Mesenchymal stem cell (in vitro differentiated cells and primary cell): Measurements from ENCODE around the gene PIK3CD.
A peak's percentile ranks its signal among the peaks of the same experiment; 100 is the strongest.
"Not testable (repeated sequence)": the region's sequence is repeated elsewhere in the genome, so short reads cannot be mapped to it uniquely, and the experiment has no call there.

Experiments
- DNase-seq: peaks from one replicate; pipeline ENCODE4 v3.0.0-alpha.2; 2013
- H2AFZ ChIP-seq: one replicate; pipeline ENCODE4 v1.6.1; 2013; ENCODE audit warnings: low read depth, mild to moderate bottlenecking, control low read depth, inconsistent platforms, low read length, moderate library complexity
- H2AK5ac ChIP-seq: 2 replicates; pipeline ENCODE4 v1.6.1; 2013; ENCODE audit warnings: low read length, moderate library complexity, mild to moderate bottlenecking, inconsistent platforms; ENCODE audit not compliant: severe bottlenecking
- H2BK120ac ChIP-seq: one replicate; pipeline ENCODE4 v1.6.1; 2013; ENCODE audit warnings: low read depth, mild to moderate bottlenecking, inconsistent platforms, low read length, moderate library complexity
- H2BK12ac ChIP-seq, 2 experiments: one replicate each; pipeline ENCODE4 v1.6.1; 2013; ENCODE audit warnings: inconsistent platforms in 2 of 2, low read length in 2 of 2, mild to moderate bottlenecking in 2 of 2, moderate library complexity in 2 of 2, control low read depth in 1 of 2
- H2BK15ac ChIP-seq: one replicate; pipeline ENCODE4 v1.6.1; 2013; ENCODE audit warnings: mild to moderate bottlenecking, low read depth, inconsistent platforms; ENCODE audit not compliant: poor library complexity, severe bottlenecking
- H2BK5ac ChIP-seq: 2 replicates; pipeline ENCODE4 v1.6.1; 2013; ENCODE audit warnings: low read depth, mild to moderate bottlenecking, low read length, control low read depth, inconsistent platforms; ENCODE audit not compliant: poor library complexity, severe bottlenecking
- H3K14ac ChIP-seq, 2 experiments: one replicate each; pipeline ENCODE4 v1.6.1; 2013; ENCODE audit warnings: inconsistent platforms in 2 of 2, low read length in 2 of 2, control low read depth in 1 of 2, mild to moderate bottlenecking in 1 of 2, moderate library complexity in 1 of 2
- H3K18ac ChIP-seq, 2 experiments: one replicate each; pipeline ENCODE4 v1.6.1; 2013; ENCODE audit warnings: inconsistent platforms in 2 of 2, low read length in 2 of 2, control low read depth in 1 of 2, low read depth in 1 of 2, mild to moderate bottlenecking in 1 of 2
- H3K23ac ChIP-seq, 2 experiments: one replicate each; pipeline ENCODE4 v1.6.1; 2013; ENCODE audit warnings: inconsistent platforms in 2 of 2, low read length in 2 of 2, mild to moderate bottlenecking in 2 of 2, moderate library complexity in 2 of 2, control low read depth in 1 of 2
- H3K27ac ChIP-seq: 2 replicates; pipeline ENCODE4 v1.5.1; 2013; ENCODE audit warnings: mild to moderate bottlenecking, moderate library complexity, low read length, control low read depth, inconsistent platforms; ENCODE audit not compliant: poor library complexity, severe bottlenecking
- H3K27me3 ChIP-seq, 2 experiments: 2 replicates each; pipeline versions ENCODE4 v1.6.1 to v1.7.0; 2013; ENCODE audit warnings: low read length in 2 of 2, mild to moderate bottlenecking in 2 of 2, moderate library complexity in 2 of 2, control low read depth in 1 of 2, inconsistent platforms in 1 of 2; ENCODE audit not compliant: control insufficient read depth in 1 of 2, insufficient read depth in 1 of 2
- H3K36me3 ChIP-seq, 2 experiments: 2 replicates each; pipeline versions ENCODE4 v1.6.1 to v1.7.0; 2013; ENCODE audit warnings: low read length in 2 of 2, control low read depth in 1 of 2, inconsistent platforms in 1 of 2, low read depth in 1 of 2, mild to moderate bottlenecking in 1 of 2; ENCODE audit not compliant: insufficient read depth in 2 of 2, control insufficient read depth in 1 of 2
- H3K4ac ChIP-seq, 2 experiments: one replicate each; pipeline ENCODE4 v1.6.1; 2013; ENCODE audit warnings: inconsistent platforms in 2 of 2, low read length in 2 of 2, mild to moderate bottlenecking in 2 of 2, moderate library complexity in 2 of 2, control low read depth in 1 of 2, low read depth in 1 of 2
- H3K4me1 ChIP-seq: 2 replicates; pipeline ENCODE4 v1.6.1; 2013; ENCODE audit warnings: low read depth, low read length, control low read depth; ENCODE audit not compliant: control insufficient read depth, insufficient read depth
- H3K4me2 ChIP-seq: 2 replicates; pipeline ENCODE4 v1.6.1; 2013; ENCODE audit warnings: low read length, mild to moderate bottlenecking, inconsistent platforms; ENCODE audit not compliant: poor library complexity, severe bottlenecking
- H3K4me3 ChIP-seq, 2 experiments: 2 replicates each; pipeline versions ENCODE4 v1.5.1 to v1.7.0; 2013; ENCODE audit warnings: low read length in 2 of 2, mild to moderate bottlenecking in 2 of 2, control low read depth in 1 of 2, low read depth in 1 of 2; ENCODE audit not compliant: insufficient read depth in 1 of 2
- H3K79me1 ChIP-seq: replicated peaks from 2 replicates; pipeline ENCODE4 v1.6.1; 2013; ENCODE audit warnings: mild to moderate bottlenecking, control low read depth, low read length, inconsistent platforms; ENCODE audit not compliant: poor library complexity, severe bottlenecking
- H3K9ac ChIP-seq: 2 replicates; pipeline ENCODE4 v1.7.0; 2013; ENCODE audit warnings: mild to moderate bottlenecking, low read length, moderate library complexity
- H3K9me3 ChIP-seq: 2 replicates; pipeline ENCODE4 v1.7.0; 2013; ENCODE audit warnings: mild to moderate bottlenecking, low read length; ENCODE audit not compliant: control insufficient read depth
- H4K8ac ChIP-seq: one replicate; pipeline ENCODE4 v1.6.1; 2013; ENCODE audit warnings: inconsistent platforms, mild to moderate bottlenecking, low read length, moderate library complexity
- H4K91ac ChIP-seq: one replicate; pipeline ENCODE4 v1.6.1; 2013; ENCODE audit warnings: mild to moderate bottlenecking, low read length, inconsistent platforms
- WGBS: methylation state at CpG from one replicate; pipeline ENCODE4 v1.1.7; 2013; ENCODE audit warnings: mixed read lengths; 5-methylcytosine and 5-hydroxymethylcytosine counted together

Gene PIK3CD

GRCh38 chr1:9672444-9672843 lies 20.9 kb downstream of the PIK3CD start:
- Histone ChIP-seq H3K14ac (no peak overlapping the region), H3K79me1 (peaks cover 3% of the 10 kb centered on the region), H3K9ac (no peak overlapping the region), H3K23ac (no peak overlapping the region), H3K4me3 (no peak overlapping the region), H3K9me3 (no peaks in the 10 kb centered on the region), H2AFZ (no peak overlapping the region), H3K18ac (no peak overlapping the region), H2BK12ac (no peak overlapping the region), H2BK120ac (no peak overlapping the region), H3K27me3 (no peaks in the 10 kb centered on the region), H2AK5ac (peak overlapping the region; percentile 94), H3K4me2 (no peak overlapping the region), H4K8ac (no peak overlapping the region), H3K4ac (no peak overlapping the region), H2BK15ac (no peak overlapping the region), H3K4me1 (peaks cover 16% of the 10 kb centered on the region), H2BK5ac (no peak overlapping the region), H3K27ac (no peak overlapping the region), H4K91ac (no peak overlapping the region), H3K36me3 (no peaks in the 10 kb centered on the region)
- DNase-seq, result no peak
- WGBS, result 86% methylated on average over 3 of the region's 5 CpGs

DNA sequence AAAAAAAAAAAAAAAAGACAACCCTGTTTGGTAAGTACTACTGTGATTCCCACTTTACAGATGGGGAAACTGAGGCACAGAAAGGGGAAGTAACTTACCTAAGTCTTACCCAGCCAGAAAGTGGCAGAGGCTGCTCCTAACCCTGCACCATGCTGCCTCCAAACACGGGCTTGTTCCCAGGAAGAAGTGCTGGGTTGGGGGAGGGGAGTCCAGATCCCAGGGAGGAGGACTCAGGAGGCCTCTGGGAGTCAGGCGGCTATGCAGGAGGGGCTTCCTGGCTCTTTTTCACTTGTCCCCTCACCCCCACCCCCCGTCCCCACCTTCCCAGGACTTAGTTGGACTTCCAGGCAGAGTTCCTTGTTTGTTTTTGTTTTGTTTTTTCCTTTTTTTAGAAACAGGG lies 23.9 kb downstream of the PIK3CD start:
- H3K36me3 ChIP-seq, result no peaks in the 10 kb centered on the region
- H3K27me3 ChIP-seq, result no peaks in the 10 kb centered on the region
- H2AK5ac ChIP-seq, result peak overlapping the region; percentile 77
- peaks cover 4% of the 10 kb centered on the region for H3K79me1 ChIP-seq
- no peak overlapping the region for H2BK15ac ChIP-seq
- H2BK12ac ChIP-seq, result no peak overlapping the region
- no peak overlapping the region for H4K91ac ChIP-seq
- H3K14ac ChIP-seq, result no peak overlapping the region
- H3K4me2 ChIP-seq, result no peak overlapping the region
- H3K23ac ChIP-seq, result no peak overlapping the region
- DNase-seq, result no peak
- no peak overlapping the region for H3K4me3 ChIP-seq
- H3K4me1 ChIP-seq, result peaks cover 16% of the 10 kb centered on the region
- H3K18ac ChIP-seq, result no peak overlapping the region
- no peaks in the 10 kb centered on the region for H3K9me3 ChIP-seq
- no peak overlapping the region for H2AFZ ChIP-seq
- WGBS, result no CpG with 5 or more reads among the region's 3 CpGs
- no peak overlapping the region for H3K9ac ChIP-seq
- no peak overlapping the region for H3K27ac ChIP-seq
- no peak overlapping the region for H3K4ac ChIP-seq
- no peak overlapping the region for H4K8ac ChIP-seq
- H2BK120ac ChIP-seq, result no peak overlapping the region
- H2BK5ac ChIP-seq, result no peak overlapping the region

DNA sequence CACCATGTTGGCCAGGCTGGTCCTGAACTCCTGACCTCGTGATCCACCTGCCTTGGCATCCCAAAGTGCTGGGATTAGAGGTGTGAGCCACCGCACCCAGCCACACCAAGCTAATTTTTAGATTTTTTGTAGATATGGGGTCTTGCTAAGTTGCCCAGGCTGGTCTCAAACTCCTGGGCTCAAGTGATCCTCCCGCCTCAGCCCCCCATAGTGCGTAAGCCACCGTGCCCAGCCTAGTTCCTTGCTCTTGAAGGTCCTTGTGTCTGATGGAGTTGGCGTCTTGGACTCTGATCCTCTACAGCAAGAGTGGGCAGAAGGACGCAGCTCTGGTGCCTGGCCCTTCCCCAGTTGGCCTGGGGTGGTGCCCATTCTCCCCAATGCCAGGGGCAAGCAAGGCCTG lies 24.6 kb downstream of the PIK3CD start:
- not testable (repeated sequence) for H3K4ac ChIP-seq, H3K18ac ChIP-seq, H2BK15ac ChIP-seq, H4K91ac ChIP-seq, H3K4me3 ChIP-seq, H3K14ac ChIP-seq, H4K8ac ChIP-seq, H2BK120ac ChIP-seq, H3K36me3 ChIP-seq, H2BK12ac ChIP-seq, H2BK5ac ChIP-seq, H3K79me1 ChIP-seq, H3K27ac ChIP-seq, H3K23ac ChIP-seq, H2AFZ ChIP-seq, H3K9me3 ChIP-seq, H3K9ac ChIP-seq, H3K4me2 ChIP-seq, H2AK5ac ChIP-seq, DNase-seq, H3K27me3 ChIP-seq
- WGBS, result 96% methylated on average over 7 of the region's 7 CpGs
- peaks cover 15% of the 10 kb centered on the region for H3K4me1 ChIP-seq

- Histone ChIP-seq H2AK5ac (peak overlapping the region; percentile 20), H2BK15ac (no peak overlapping the region), H3K36me3 (no peaks in the 10 kb centered on the region), H3K4me1 (peaks cover 10% of the 10 kb centered on the region), H2BK120ac (no peak overlapping the region), H3K79me1 (peaks cover 9% of the 10 kb centered on the region), H3K4me2 (no peak overlapping the region), H3K4me3 (no peak overlapping the region), H4K91ac (no peak overlapping the region), H2AFZ (no peak overlapping the region), H4K8ac (no peak overlapping the region), H3K23ac (no peak overlapping the region), H3K18ac (no peak overlapping the region), H3K14ac (no peak overlapping the region), H3K27ac (no peak overlapping the region), H2BK12ac (no peak overlapping the region), H2BK5ac (no peak overlapping the region), H3K9ac (no peak overlapping the region), H3K9me3 (no peaks in the 10 kb centered on the region), H3K27me3 (peaks cover 0 to 3% of the 10 kb centered on the region in 2 experiments), H3K4ac (no peak overlapping the region)
- WGBS, result 89% methylated on average over 10 of the region's 10 CpGs
- no peak for DNase-seq
Measured at GRCh38 chr1:9676815-9677393, 25.4 kb downstream of the PIK3CD start.
